ENCODE results near the gene ZBP1.

The ZBP1 gene

DNA sequence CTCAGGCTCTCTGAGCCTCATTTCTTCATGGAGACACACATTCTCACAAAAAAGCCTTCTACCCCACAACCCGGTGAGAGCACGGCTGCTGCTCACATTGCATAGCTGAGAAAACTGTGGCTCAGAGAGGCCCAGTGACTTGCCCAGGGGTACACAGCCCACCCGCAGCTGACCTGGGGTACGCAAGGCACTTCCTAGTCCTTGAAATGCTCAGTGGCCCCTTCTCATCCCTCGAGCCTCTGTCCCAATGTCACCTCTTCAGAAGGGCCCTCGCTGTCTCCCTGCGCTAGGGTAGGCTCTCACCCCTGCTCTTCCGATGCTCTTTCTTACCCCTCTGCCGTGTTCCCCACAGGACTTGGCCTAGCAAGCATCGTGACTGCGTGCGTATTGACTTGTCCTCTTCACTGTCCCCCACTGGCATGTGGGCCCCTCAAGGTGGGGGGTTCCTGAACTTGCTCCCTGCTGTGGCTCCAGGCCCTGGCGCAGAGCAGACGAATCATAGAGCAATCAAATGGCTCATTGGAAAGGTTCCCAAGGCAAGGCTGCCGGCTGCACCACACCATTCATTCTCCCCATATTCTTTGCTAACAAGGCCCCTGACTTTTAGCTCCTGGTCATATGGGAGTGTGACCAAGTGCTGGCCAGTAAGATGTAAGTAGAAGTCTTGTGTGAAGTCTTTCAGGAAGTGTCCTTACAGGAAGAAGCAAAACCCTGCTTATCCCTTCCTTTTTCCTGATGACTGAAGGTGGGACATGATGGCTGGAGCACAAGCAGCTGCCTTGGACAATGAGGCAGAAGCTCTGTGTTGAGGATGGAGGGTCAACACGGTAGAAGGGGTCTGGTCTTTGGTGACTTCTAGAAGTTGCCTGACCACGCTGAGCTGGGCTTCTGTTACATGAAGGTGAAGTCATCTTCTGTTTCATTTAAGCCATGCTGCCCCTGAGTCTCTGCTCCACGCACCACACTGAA lies 36.7 kb downstream of the ZBP1 start:
- no peak for DNase-seq

DNA sequence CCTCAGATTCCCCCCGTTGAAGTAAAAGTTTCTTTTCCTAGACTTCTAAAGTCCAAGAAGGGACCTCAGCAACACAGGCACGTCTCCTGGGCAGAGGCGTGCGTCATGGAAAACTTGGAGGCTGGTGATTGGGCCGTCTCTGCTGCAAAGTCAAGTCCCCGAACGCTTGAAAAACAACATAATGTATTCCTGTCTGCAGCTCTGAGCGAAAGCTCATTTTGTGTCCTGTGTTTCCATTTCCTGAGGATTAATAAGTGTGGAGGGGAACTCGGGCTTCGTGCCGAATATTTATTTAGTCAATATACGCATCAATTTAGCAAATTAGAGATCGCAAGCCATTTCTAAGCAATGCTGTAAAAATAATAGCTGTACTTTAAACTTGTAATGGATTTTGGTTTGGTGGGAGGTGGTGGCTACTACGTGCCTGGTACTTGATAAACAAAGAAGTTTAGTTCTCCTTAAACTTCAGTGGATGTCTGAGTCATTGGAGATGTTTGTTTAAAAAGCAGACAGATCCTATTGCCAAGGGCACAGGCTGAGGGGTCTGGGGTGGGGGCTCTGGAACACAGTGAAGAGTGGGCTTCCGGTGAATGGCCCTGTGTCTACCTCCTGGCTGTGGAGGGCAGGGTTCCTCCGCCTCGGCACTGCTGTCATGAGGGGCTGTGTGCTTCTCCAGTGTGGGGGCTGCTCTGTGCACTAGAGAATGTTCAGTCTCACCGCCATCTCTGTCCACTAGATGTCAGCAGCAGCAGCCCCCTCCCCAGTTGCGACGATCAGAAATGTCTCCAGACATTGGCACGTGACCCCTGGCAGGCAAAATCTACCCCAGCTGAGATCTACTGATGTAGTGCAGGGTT lies 37.6 kb downstream of the ZBP1 start:
- DNase-seq: peak in 1 of 2 experiments; percentile 31

DNA sequence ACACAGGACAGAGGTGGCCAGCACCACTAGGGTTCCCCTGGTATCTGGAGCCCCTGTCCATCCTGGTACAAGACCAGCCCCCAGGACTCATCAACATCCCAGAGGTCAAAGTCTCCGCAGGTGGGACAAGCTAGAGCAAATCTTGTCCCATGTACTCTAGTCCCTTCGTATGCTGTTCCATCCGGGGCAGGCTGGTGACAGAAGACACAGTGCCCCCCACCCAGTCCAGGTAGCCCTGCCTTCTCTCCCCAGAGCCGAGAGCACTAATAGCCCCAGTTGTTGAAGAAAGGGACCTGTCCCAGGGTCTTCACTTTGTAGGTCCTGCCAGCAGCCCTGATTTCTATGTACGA lies 38.2 kb downstream of the ZBP1 start:
- DNase-seq: no peak

DNA sequence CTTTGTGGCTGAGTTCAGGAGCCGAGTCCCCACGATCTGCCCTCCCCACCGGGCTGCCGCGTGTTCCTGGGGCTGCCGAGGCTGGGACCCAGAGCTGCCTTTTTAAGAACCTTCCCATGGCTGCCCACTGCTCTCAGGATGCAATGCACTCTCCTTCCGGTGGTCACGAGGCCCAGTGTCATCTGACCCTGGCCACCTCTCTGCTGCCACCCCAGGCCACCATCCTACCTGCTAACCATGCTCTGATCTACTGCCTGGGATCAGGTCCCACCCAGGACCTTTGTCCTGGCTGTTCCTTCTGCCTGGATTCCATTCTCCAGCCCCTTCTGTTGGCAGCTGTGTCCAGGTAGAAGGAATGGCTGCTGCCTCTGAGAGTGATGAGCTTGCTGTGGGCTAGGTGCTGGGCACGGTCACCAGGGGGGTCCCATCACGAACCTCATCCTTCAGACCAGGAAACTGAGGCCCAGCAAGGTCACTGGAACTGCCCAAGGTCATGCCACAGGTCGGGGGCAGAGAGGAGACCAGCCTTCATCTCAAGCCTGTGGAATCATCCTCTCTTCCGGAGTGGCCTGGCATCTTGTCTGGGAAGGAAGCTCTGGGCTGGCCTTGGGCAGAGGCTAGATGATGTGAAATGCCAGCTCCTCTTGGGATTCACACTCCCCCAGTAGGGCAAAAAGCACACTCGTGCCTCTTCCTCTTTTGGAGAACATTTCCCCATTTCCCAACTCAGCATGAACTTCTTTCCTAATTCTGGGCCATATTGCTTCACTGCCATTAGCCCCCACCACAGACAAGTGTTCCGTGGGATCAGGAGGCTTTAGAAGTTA lies 38.8 kb downstream of the ZBP1 start:
- DNase-seq: no peak

DNA sequence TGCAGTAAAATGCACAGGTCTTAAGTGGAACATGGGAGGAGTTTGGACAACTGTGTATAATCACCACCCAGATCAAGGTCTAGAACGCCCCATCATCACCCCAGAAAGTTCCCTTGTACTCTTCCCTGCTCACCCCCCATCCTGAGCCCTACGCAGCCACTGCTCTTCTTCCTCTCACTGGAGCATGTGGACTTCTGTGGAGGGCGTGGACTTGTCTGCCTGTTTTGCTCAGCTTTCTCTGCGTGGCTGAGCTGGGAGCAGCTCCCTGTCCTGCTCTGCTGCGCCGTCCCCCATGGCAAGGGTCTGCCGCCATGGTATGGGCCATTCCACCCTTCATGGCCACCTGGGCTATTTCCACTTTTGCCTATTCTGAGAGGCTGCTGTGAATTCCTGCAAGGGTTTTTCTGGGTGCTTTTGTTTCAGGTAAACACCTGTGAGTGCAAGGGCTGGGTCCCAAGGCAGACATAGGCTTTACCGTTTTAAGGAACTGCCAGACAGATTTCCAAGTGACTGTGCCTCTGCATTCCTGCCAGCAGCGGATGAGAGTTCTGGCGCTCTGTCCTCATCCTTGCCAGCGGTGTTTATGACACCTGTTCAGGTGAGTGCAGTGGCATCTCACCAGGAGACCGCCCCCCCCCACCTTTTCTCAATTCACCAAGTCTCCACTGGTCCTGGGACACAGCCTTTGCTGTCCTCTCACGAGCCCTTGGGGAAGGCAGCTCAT lies 39.6 kb downstream of the ZBP1 start:
- no peak for DNase-seq

DNA sequence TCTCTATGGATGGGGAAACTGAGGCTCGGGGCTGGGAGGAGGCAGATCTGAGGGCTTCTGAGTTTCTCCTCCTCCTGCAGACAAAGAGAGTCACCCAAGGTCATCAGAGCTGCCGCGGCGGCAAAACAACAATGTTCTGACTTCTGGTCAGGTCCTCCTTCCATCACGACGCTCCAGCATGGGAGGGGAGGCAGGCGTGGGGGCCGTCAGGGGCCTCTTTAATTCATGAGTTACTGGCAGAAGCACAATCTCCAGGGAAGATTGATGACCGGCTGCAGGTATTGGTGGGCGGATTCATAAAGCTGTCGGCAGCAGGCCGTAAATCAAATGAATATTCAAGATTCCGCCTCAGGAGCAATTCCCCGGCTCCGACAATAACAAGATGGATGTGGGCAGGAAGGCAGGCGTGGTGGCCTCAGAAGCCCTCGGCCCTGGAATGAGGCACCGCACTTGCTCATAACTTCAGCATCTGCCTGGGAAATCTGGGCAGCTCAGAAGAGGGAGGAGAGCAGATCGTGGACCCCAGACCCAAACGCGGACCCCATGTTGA lies 40.3 kb downstream of the ZBP1 start:
- DNase-seq: no peak

DNA sequence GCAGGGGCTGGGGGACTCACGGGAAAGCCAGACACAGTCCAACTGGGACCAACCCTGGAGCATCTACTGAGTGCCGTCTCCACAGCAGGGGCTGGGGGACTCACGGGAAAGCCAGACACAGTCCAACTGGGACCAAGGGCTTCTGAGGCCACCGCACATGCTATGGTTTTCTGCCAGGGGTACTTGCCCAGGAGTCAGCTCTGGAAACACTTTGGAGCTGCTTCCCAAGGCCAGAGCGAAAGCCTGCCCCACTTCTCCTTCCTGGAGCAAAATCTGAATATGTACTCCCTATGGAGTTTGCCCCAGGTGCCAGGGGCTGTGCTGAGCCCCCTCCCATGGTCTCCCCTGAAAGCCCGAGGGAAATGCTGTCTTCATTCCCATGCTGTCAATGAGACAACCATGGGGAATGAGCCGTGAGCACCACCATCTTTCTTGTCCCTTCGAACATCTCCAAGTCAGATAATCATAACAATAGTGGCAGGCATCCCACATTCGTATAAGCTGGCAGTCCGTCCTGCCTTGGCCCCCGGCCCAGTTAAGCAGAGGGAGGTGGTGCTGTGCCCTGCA lies 40.8 kb downstream of the ZBP1 start:
- no peak for DNase-seq

DNA sequence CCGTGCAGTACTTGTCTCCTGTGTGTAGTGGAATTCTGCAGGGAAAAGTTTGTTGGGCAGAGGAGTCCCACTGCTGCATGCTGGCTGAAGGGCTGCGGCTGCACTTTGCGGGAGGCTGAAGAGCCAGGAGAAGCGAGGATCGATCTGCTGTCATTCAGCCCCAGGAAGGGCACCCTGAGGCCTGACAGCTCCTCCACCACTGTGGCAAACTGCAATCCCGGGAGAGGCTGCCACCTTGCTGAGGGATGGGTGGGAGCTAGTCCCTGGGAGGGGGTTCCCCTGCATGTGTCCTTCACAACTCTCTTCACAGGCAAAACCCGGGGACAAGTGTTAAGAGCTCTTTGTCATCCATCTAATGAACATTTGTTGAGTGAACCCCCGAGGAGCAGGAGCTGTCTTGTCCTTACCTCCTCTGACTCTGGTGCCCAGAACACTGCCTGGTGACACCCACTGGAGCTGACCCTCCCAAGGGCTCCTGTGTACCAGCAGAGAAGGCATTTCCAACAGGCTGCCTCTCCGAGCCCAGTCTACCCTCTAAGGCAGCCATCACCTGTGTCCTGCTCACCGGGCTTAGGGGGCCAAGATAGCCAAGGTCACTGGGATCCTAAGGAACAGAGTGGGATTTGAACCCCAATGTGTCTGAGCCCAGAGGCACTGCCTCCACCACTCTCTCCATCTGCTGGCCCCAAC lies 41.6 kb downstream of the ZBP1 start:
- DNase-seq: no peak

DNA sequence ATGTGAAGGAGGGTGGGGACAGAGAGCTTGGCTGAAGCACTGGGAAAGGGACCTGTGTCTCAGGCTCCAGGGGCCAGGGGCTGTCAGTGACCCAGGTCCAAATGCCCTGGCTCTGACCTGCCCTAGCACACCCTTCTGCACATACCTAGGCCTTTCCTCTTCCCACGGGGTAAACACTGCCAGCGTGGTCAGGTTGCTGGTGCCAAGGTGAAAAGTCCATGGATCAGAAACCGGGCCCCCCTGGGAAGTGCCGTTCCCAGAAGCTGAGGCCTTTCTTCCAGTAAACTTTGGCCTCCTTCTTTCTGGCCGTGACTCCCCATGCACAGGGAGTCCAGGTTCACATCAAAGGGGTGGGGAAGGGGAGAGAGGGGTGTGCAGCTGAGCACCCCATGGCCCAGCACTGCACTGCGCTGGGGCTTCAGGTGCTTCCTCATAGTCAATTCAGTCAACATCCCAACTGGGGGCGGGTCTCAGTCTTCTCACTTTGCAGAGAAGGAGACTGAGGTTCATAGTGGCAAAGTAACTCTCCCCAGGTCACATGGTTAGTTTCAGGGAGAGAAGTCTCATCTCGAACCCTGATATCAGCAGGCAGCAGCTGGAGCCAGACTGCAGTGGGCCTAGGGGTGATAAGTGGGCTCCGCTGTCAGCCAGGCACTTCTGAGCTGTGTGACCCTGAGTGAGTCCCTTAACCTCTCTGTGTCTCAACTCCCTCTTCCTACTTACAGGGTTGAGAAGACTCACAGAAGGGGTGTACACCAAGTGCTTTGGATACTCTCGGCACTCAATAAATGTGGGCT lies 42.3 kb downstream of the ZBP1 start:
- DNase-seq: no peak

DNA sequence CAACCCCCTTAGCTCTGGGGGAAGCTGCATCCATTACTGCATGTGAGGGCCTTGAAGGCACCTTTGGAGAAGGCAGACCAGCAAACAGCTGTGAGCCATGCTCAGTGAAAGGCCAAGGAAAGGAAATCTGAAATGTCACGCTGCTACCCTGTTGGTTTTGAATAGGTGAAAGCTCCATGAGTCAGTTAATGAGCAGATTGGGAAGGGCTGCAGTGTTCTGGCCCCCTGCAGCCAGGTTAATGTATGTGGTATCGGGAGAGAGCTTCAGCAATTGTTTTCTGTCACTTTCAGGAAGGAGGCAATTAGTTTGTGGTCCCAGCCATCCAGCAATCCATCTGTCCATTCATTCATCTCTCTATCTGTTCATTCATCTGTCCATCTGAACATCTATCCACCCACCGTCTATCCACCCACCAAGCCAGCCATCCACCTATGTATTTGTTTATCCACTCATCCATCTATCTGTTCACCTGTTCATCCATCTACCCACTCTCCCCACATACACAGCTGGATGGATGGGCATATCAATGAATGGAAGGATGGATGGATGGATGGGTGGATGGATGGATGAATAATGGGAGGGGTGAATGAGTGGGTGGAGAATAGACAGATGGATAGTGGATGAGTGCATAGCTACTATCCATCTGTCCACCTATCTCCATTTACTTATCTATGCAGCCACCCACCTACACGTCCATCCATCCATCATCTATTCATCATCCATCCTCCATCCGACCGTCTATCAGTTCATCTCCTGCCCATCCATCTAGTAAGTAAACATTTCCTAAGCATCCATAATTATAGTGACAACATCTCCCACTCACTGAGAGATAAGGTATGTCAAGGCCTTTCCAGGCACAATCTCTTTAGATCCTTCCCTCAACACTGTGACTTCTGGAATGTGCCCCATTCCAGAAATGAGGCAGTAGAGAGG lies 43.3 kb downstream of the ZBP1 start:
- peak in 1 of 2 experiments; percentile 5 for DNase-seq

DNA sequence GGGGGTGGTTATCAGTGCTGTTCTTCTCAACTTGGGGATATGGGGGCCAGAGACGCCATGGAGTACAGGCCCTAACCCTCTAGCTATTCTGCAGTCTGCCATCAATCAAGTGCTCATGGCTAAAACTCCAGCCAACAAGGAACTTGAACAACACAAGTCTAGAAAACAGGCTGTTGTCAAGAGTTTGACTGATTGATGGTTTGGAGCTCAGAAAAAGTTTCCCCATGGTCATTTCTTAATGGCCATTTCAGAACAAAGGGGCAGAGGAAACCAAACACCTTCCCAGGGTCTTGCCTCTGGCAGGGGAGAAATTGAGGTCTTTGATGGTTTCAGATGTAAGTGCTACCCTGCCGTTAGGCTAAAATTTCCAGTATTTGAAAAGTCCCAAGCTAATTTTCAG lies 44.2 kb downstream of the ZBP1 start:
- no peak for DNase-seq

DNA sequence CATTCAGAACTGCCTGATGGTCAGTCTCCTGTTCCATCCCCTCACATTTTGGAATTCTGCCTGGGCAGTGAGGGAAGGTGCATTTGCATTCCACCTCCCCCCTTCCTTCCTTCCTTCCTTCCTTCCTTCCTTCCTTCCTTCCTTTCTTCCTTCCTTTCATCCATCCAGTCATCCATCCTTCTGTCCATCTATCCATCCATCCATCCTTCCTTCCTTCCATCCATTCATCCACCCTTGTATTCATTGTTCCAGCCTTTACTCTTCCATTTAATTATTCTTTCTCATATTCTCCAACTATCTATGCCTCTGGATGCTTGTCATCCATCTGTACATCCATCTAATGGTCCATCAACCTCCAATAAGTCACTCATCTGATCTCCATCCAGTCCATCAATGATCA lies 45.3 kb downstream of the ZBP1 start:
- no peak for DNase-seq

DNA sequence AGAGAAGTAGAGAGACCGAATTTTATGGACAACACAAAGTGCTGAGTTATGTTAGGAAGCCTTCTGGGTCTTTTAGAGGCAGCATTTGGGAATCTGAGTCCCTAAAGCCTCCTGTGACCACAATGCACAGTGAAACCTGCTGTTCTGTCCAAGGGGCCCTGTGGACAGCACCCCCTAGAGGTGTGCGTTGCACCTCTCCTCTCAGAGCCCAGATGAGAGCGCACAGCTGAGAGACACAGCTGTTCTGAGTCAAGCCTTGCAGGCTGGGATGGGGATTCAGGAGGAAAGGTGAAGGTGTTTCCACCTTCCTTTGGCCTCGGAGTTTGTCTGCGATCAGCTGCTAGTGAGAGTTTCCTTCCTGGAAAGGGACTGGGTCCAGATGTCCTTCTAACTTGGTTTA lies 46.3 kb downstream of the ZBP1 start:
- no peak for DNase-seq

DNA sequence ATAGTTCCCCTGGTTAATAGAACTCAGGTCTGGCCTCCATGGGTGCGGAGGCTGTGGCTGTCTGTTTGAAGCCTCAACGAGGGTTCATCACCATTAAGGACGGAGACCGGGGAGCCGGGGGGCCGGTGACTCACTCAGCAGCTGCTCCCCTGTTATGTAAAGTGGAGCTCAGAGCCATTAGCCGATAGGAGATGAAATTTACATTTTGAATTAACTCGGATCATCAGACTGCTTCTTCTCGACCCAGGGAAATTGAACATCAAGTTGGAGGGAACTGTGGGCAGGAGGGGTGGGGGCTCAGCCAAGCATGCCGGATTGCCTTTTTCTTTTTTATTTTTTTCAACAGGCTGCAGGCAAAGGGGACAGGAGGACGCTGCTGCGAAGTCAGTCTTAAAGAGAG lies 47.0 kb downstream of the ZBP1 start:
- no peak for DNase-seq

DNA sequence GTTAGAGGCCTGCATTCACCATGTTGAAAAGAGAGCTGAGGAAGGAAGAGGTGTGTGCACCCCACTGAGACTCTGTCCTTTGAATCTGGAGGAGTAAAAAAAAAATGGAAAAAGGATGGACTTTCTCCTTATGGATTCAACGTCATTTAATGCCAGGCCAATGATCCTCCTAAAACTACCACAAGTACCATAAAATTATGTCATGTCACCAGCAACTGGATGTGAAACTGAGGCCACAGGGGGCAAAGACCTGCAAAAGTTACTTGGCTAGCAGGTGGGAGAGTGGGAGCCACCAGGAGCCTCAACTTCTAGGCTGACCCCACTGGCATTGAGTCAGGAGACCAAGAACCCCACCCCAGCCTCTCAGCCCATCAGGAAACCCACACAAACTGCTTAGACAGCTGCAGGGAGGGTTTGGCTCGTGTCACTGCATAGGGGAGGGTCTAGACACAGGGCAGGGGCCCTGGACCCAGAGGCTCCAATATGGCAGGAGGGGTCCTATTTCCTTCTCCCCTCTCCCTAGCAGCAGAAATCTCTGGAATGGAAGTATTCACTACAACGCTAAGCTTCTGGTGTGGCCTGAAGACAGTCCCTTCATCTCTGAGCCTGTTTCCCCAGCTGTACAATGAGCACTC lies 48.3 kb downstream of the ZBP1 start:
- DNase-seq: no peak

DNA sequence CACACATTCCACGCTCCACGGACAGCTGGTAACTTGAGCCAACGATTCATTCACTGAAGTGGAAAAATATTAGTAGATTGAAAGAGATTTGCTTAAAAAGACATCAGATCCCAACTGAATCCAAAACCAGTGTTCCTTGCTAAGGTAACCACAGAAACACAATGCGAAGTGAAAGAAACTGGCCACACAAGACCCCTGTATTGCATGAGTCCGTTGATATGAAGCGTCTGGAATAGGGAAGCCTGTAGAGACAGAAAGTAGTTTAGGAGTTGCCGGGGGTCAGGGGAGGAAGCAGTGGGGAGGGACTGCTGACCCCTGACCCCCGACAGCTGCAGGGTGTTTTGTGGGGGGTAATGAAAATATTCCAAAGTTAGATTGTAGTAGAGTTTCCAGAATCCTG lies 49.3 kb downstream of the ZBP1 start:
- DNase-seq: no peak

DNA sequence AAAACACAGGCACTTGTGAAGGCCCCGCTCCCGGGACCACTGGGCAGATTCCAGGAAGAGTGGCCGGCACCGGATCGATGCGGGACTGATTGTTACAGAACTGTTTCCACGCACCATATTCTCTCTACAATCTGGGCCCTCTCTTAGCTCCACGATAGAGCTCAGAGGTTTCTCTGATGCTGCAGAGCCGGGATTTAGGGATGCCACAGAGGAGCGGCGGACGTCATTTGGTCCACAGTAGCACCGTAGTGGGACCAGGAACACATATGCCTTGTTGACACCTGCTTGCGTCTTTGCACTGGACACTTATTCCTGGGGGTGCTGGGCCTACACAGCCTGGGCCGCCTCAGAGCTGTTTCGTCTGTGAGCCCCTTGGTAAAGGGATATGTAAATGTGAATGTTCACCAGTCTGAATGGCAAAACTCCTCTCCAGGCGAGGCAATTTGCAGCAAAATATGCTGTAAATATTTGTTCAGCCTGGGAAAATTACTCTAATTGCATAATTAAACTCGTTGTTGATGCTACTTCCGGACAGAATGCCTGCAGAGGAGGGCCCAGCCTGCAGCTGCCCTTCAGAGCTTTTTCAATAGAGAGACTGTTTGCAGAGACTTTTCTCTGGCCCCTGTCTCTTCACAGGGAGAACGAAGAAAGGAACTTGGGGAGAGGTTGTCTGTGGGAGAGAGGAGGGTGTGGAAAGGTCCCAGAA lies 49.9 kb downstream of the ZBP1 start:
- DNase-seq: peak; percentile 81 to 94

DNA sequence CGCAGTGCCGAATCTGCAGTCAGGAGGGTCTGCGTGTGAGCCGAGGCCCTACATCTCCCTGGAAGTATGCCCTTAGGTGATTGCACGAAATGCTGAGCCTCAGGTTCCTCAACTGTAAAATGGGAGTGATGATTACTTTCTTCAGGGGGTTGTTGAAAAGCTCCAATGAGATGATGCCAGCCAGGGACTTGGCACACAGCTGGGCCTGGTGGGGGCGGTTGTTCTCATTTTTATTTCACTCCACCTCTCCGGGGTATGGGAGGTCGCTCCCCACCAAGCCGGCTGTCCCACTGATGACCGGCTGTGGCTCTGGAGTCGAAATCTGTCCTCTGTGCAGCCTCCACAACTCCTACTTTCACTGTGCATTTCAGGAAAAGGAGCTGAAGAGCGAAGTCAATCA lies 51.3 kb downstream of the ZBP1 start:
- DNase-seq: no peak

Measured in NCI-H2081 (cell line).